EL (cell line): ENCODE measurements around the gene CELF5.

Experiments
- DNase-seq: peaks from one replicate; pipeline ENCODE4 v3.0.0-alpha.2; 2016

The CELF5 gene

DNA sequence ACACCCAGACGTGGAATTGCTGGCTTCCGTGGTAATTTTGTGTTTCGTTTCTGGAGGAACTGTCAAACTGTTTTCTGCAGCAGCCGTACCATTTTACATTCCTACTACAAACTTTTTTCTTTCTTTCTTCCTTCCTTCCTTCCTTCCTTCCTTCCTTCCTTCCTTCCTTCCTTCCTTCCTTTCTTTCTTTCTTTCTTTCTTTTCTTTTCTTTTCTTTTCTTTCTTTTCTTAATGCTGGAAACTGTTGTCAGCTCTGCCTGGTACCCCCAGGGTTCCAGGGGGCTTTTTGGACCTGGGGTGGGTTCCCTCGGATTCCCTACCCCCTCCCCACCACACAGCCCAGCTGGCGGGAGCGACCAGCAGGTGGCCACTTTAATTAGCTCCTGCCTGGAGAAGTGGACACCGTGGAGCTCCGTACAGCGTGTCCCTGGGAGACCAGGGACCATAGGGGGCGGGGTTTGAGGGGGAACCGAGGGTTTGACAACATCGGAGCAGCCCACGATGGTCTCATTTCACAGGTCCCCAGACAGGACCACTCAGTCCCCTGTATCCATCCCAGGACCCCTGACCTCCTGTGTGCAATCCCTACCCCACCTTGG is 24.4 kb downstream of the CELF5 start:
- no peak for DNase-seq

DNA sequence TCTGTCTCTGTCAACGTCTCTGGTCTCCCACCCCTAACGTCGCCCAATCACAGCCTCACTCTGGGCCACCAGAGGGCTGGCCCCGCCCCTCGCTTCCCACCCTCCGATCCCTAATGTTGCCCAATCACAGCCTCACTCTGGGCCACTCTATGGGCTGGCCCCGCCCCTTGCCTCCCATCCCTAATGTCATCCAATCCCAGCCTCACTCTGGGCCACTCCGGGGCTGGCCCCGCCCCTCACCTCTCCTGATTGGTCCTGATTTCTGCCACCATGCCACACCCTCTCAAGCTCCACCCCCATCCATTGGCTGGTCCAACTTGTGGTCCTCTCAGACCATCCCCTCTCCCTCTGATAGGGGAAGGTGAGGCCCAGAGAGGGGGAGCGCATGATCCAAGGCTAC is 24.9 kb downstream of the CELF5 start:
- DNase-seq, result no peak

DNA sequence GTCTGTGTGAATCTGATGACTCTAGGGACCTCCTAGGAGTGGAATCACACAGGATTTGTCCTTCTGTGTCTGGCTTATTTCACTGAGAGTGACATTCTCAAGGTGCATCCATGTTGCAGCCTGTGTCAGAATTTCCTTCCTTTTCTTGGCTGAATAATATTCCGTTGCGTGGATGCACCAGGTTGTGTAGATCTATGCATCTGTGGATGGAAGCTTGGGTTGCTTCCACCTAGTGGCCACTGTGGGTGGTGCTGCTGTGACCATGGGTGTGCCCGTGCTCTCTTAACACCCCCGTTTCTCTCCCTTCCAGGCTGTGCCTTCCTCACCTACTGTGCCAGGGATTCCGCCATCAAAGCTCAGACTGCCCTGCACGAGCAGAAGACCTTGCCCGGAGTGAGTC is 26.2 kb downstream of the CELF5 start:
- no peak for DNase-seq

DNA sequence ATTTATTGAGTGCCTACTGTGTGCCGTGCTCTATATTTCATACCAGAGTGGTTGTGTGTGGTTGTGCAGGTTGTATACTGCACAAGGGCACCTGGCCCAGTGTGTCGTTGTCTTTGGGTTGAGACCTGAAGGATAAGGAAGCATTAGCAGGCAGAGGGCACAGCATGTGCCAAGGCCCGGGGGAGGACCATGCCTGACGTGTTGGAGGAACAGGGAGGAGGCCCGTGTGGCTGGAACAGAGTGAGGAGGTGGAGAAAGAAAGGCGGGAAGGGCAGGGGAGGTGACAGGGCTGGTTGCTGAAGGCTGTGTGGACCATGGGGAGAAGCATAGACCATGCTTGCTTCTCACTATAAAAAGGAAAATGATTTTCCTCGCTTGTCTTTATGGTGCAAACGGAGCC is 26.8 kb downstream of the CELF5 start:
- DNase-seq, result no peak

DNA sequence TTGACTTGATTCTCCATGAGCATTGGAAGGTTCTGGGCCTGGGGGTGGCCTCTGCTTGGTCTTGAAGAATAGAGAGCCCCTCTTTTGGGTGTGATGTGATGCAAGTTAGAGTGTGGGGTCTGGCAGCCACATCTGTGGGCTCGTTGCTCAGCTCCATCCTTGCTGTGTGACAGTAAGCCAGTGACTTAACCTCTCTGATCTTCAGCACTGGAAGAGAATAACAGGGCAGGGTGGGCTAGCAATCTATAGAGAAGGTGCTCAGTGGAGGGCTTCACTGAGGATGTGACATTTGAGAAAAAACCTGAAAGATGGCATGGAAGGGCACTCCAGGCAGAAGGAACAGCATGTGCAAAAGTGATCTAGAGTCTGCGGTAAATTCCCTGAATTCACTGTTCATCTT is 28.2 kb downstream of the CELF5 start:
- DNase-seq, result no peak

DNA sequence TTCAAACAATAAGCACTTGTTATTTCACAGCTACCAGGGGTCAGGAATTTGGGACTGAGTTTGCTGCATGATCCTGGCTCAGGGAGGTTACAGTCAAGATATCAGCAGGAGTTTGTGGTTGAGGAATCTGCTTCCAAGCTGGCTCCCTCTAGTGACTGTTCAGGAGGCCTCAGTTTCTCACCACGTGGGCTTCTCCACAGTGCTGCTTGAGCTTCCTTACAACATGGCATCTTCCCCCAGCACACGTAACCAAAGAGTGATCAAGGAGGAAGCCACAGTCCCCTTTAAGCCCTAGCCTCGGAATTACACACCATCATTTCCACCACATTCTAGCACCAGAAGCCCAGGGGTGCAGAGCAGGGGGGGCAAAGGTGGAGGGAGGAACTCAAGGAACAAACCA is 28.8 kb downstream of the CELF5 start:
- DNase-seq, result no peak

DNA sequence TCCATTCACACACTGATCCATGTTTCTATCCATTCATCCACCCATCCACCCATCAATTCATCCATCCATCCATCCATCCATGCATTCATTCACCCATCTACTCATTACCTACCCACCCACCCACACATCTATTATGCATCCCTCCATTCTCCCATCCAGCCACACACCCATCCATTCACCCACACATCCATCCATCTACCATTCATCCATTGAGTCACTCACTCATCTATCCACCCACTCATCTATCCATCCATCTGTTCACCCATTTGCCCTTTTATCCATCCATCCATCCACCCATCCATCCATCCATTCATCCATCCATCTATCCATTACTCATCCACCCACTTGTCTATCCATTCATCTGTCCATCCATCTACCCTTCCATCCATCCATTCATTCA is 30.1 kb downstream of the CELF5 start:
- DNase-seq, result no peak

DNA sequence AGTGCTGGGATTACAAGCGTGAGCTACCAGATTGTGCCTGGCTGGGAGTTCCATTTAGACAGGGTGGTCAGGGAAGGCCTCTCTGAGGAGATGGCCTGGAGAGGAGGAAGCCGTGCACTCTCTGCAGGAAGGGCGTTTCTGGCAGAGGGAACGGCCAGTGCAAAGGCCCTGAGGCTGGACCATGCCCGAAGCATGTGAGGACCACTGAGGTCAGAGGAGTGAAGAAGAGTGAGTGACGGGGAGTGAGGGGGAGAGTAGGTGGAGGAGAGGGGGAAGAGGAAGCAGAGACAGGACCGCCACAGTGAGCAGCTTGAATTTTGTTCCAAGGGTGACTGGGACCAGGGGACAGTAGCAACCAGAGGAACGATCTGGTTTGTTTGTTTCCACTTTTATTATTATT is 32.6 kb downstream of the CELF5 start:
- DNase-seq, result no peak

DNA sequence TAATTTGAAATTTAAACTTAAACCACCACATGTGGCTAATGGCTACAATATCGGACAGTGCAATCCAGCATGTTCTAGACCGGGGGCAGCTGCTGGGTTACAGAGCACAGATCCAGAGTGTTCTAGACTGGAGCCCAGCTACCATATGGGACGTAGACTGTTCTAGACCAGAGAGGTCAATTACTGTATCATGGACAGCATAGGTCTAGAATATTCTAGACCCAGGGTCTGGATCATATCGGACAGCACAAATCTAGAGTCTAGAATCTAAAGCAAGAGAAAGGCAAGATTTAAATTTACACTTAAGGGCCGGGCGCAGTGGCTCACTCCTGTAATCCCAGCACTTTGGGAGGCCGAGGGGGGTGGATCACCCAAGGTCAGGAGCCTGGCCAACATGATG is 37.9 kb downstream of the CELF5 start:
- DNase-seq, result no peak

DNA sequence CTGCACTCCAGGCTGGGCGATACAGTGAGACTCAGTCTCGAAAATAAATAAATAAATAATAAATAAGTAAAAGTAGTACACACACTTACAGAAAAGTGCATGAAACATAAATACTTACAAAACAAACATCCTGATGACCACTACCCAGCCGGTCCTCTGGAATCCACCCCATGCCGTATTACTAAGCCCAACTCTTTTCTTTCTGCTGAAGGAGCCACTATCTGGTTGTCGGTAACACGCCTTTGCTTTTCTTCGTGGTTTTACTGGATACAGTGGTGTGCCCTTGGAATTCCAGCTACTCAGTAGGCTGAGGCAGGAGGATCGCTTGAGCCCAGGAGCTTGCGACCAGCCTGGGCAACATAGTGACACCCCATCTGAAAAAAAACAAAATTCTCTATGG is 39.4 kb downstream of the CELF5 start:
- no peak for DNase-seq

DNA sequence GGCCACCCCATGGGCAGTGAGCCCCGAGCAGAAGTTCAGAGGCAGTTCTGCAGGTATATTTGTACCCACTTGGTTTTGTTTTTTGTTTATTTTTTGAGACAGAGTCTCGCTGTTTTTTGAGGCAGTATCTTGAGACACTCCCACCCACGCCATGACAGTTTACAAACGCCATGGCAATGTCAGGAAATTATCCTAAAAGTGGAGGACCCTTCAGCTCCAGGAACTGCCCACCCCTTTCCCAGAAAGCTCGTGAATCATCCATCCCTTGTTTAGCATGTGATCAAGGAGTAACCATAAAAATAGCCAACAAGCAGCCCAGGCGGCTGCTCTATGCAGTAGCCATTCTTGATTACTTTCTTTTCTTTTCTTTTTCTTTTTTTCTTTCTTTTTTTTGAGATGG is 41.0 kb downstream of the CELF5 start:
- no peak for DNase-seq

DNA sequence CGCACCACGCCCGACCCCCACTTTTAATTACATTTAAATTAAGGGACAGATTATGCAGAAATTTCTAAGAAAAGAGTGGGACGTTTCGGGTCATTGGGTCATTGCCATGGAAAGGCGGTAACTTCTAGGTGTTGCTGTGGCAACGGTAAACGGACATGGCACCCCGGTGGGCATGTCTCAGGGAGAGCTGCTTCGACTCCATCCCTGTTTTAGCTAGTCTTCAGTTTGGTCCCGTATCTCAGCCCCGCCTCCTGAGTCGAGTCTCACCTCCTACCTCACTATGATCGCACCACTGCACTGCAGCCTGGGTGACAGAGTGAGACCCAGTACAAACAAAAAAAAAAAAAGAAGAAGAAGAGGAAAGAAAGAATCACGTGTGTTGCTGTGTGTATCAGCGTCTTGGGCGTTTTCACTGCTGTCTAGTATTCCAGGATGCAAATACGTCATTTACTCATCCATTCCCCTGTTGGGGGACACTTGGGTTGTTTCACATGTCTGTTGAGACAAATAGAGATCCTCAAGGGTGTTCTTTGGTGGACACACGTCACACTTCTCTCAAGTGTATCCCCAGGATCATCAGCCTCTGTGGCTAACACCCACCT is 41.7 kb downstream of the CELF5 start:
- DNase-seq, result no peak

DNA sequence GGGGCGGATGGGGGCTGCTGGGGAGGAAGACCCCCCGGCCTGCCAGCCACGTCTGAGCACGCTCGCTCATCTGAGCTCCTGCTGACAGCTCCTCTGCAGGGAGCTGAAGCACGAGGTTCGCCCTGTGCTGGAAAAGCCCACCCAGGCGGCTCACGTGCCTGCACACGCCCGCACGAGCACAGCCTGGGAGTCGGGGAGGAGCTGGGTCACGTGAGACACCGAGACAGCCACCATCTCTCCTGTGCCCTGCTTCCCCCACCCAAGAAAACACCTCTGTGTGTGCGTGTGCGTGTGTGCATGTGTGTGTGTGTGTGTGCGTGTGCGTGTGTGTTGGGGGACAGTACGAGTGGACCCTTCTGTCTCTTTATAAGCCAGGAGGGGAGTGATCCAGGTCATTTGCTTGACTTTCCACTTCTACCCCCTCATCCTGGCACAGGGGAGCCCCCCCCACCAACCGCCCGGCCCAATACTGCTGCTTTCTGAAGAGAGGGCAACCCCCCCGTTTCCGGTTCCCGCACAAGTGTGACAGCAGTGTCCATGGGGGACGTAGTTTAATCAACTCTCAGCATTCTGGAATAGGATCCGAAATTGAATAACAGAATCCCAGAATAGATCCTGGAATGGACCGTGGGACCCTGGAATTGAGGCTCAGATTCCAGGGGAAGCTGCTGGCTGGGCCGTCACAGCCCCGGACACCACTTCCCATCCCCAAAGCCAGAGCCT is 42.5 kb downstream of the CELF5 start:
- DNase-seq, result no peak

DNA sequence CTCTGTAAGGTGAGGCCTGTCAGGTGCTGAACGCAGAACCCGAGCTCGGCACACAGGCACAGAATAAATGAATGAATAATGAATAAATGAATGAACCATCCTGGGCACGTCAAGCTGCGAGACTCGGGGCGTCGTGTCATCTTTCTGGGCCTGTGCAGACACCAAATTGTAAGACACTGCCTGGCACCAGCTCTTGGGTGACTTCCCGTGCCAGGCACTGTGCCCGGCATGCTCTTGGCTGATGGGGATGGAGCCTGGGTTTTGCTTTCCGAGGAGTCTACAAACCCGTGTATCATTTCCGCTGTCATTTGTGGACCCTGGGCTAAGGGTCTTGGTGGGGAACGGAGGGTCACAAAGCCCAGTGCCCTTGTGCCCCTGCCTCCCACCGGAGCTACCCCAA is 43.9 kb downstream of the CELF5 start:
- no peak for DNase-seq

DNA sequence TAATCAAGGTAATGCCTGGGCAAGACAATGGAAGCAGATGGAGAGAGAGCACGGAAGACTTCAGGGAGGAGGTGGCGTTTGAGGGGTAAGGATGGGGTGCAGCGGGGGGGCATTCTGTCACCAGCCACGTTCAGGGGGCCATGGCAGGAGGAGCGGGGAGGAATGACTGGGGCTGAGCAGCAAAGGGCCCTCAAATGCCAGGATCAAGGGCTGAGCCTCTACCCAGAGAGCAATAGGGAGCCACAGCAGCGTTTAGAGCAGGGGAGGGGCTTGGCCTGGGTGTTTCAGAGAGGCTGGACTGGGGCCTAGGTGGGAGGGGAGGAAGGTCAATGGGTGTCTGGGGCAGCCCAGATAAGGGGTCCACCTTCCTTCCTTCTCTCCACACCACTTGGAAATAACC is 44.3 kb downstream of the CELF5 start:
- DNase-seq, result no peak

DNA sequence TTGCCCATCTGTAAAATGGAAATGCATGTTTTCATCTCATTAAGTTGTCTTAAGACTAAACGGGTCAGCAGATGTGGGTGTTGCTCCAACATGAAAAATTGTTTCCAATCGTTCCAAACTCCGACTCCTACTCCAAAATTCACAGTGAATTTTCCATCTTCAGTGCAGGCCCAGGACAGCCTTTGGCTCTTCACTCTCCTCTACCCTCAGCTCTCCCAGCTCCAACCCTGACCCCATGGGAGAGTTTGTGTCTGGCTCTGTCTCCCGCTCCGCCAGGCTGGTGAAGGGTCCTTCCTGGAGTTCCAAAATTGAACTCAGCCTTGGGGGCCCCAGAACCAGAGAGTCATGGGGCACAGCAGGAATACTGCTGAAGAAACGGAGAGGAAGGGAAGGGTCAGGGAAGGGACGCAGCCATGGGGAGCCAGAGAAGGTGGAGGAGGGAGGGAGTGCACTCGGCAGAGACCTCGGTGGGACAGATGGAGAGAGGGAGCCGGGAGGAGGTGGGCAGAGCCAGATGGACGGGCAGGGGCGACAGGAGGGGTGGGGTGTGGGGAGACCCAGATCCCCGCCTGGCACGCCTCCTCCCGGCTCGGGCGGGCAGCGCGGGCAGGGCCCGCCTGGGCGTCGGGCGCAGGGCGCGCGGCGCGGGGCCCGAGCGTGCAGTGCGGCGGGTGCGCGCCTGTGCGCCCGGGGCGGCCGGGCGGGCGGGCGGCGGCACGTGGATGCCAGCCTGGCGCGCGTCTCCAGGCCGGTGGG is 45.6 kb downstream of the CELF5 start:
- DNase-seq, result no peak

DNA sequence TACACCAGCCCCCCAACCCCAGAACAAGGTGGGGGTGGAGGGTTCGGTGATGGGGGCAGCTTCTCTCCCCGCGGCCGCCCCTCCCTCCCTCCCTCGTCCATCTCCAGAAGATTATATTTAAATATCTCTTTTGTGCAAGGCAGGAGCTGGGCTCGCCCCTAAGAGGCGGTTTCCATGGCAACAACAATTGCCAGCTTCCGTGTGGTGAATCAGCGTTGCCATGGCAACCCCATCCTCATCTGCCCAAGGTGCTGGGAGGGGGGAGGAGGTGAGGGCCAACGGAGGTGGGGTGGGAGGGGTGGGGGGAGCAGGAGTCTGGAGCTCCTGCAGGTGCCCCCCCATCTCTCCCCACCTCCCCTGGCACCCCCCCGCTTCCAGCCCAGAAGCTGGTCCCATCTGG is 46.4 kb downstream of the CELF5 start:
- DNase-seq, result peak; percentile 49

DNA sequence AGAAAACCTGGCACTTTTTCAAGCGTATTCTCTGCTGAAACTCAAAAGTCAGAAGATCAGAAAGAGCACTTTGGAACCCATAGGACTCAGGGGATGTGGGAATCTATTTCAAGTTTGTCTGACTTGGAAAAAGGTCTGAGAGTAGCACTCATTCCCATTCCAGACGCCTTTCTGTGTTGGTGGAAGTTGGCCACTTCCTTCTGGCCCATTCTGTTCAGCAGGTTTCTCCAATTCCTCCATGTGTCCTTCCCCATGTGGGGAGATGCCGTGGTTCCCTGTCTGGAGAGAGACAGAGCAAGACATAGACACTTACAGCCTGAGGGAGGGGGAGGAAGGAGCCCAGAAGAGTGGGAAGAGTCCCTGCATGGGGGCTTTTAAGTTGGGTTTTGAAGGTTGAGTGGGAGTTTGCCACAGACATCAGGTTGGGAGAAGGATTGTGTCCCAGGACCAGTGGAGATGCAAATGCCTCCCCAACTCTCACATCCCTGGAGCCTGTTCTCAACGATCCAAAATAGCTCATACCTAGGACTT is 48.0 kb downstream of the CELF5 start:
- no peak for DNase-seq

DNA sequence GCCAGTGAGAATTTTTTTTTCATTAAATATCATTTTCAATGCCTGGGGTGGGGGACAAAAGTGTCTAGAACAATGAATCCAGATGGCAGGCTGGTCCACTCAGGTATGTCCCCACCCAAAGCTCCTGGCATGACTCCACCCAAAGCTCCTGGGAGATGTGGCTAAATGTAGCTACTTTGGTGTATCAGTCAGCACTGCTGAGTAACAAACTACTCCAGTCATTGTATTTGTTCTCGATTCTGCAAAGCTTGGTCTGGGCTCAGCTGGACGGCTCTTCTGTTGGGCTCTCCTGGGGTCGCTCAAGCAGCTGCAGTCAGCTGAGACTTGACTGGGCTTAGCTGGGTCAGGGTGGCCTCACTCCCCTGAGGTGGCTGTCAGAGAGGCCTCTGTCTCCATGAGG is 48.5 kb downstream of the CELF5 start:
- DNase-seq, result no peak

DNA sequence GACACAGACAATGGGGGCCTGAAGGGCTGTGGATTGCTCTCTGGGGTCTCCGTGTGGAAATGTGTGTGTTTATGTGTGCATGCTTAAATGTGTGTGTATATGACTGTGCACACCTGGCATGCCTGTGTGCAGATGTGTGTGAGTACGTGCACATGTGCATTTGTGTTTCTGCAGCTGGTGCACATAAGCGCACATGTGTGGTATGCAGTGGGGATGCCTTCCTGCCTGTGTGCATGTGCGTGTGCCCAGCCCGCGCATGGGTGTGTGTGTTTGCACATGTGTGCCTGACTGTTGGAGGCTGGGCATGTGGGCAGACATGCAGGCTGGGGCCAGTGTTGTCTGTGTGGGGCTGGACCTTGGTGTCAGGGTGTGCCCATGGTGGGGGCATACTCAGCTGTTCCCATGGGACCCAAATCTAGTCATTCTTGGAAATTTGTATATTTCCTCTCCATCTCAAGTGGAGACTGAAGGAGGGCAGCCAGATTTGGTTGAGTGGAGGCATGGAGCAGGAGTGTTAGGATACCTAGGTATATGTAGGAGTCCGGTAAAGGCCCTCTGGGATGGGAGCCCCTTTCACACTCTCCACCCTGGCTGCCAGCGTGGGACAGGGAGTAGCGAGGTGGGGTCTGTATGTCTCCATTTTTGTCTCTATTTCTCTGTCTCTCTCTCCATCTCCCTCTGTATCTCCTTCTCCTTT is 49.9 kb downstream of the CELF5 start:
- no peak for DNase-seq

DNA sequence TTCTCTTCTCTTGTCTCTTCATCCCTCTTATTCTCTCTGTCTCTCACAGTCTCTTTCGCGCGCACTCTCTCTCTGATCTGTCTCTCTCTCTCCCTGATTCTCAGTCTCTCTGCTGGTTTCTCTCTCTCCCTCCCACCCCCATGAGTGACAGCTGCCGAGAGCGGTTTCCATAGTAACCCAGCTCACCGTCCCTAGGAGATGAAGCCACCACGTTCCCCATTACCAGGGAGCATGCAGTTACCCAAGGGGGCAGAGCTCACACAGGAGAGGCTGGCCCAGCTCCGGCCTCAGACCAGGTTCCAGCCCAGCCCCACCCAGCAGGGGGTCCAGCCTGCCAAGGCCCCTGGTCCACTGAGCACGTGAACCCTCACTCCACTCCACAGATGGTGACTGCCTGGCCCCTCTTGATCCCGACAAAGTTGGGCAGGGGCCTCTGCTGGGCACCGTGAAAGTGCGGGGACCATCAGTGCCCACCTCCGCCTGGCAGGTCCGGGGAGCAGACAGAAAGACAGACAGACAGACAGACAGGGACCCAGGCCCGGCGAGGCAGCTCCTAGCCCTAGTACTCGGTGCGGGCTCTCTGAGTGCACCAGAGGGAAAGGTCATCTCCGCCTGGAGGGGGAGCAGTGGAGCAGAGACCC is 50.6 kb downstream of the CELF5 start:
- DNase-seq, result no peak

DNA sequence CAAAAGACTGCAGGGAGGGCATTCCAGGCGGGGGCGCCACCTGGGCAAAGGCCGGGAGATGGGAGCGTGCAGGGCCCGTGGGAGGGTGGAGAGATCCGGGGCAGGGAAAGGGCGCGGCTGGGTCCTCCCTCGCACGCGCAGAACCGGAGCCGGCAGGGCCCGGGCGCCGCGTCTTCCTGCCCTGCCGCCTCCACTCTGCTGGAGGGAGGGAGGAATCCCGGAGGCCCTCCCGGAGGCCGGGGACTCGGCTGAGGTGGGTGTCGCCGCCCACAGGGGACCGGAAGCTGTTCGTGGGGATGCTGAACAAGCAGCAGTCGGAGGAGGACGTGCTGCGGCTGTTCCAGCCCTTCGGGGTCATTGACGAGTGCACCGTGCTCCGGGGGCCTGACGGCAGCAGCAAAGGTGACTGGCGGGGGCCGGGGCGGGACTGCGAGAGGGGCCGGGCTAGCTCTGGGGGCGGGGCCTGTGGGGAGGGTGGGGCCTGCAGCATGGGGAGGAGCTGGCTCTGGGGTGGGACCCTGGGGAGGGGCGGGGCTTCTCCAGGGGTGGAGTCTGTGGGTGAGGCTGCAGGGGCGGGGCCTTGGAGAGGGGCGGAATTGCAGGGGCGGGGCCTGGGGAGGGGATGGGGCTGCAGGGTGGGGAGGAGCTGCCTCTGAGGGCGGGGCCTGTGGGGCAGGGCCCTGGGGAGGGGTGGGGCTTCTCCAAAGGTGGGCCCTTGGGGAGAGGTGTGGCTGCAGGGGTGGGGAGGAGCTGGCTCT is 51.3 kb downstream of the CELF5 start:
- DNase-seq, result peak; percentile 85
